Brain microvascular endothelial cell (primary cell): ENCODE results near the gene FIBCD1.

Experiments
- DNase-seq: peaks from one replicate; pipeline ENCODE4 v3.0.0-alpha.2; 2020
- H3K27ac ChIP-seq: fragments of 250-450 bp; sonication (Bioruptor Pico); 2 replicates; pipeline ENCODE4 v1.5.1; 2020; ENCODE audit warnings: mild to moderate bottlenecking, moderate library complexity
- H3K27me3 ChIP-seq: fragments of 250-450 bp; sonication (Bioruptor Pico); replicated peaks from 2 replicates; pipeline ENCODE4 v1.5.1; 2020; ENCODE audit warnings: mild to moderate bottlenecking
- H3K36me3 ChIP-seq: fragments of 250-450 bp; sonication (Bioruptor Pico); replicated peaks from 2 replicates; pipeline ENCODE4 v1.5.1; 2020; ENCODE audit warnings: mild to moderate bottlenecking
- H3K4me3 ChIP-seq: 2 replicates; pipeline ENCODE4 v1.5.1; 2011; ENCODE audit warnings: low read depth, mild to moderate bottlenecking, control low read depth, low read length, moderate library complexity
- CTCF ChIP-seq: IDR thresholded peaks from 2 replicates; pipeline ENCODE4 v1.5.1; 2011; ENCODE audit warnings: low read depth, mild to moderate bottlenecking, moderate library complexity, low read length, control low read depth, inconsistent platforms; ENCODE audit errors: missing control alignments
- in situ Hi-C: cut with HindIII; loops from 2 replicates; pipeline ENCODE4 v1.10.0; 2017; ENCODE audit warnings: low sequenced_read_pairs, low pct_ligation_motif_present

Gene FIBCD1

GRCh38 chr9:130938184-130938651, 829 bp downstream of the FIBCD1 start:
- TF ChIP-seq CTCF = no peak
- in situ Hi-C loops = no loop called here
- no peaks in the 10 kb centered on the region for H3K36me3 ChIP-seq
- H3K27ac ChIP-seq = no peak overlapping the region
- peak overlapping the region; percentile 15 for H3K4me3 ChIP-seq
- no peak for DNase-seq
- peaks cover 67% of the 10 kb centered on the region for H3K27me3 ChIP-seq

DNA sequence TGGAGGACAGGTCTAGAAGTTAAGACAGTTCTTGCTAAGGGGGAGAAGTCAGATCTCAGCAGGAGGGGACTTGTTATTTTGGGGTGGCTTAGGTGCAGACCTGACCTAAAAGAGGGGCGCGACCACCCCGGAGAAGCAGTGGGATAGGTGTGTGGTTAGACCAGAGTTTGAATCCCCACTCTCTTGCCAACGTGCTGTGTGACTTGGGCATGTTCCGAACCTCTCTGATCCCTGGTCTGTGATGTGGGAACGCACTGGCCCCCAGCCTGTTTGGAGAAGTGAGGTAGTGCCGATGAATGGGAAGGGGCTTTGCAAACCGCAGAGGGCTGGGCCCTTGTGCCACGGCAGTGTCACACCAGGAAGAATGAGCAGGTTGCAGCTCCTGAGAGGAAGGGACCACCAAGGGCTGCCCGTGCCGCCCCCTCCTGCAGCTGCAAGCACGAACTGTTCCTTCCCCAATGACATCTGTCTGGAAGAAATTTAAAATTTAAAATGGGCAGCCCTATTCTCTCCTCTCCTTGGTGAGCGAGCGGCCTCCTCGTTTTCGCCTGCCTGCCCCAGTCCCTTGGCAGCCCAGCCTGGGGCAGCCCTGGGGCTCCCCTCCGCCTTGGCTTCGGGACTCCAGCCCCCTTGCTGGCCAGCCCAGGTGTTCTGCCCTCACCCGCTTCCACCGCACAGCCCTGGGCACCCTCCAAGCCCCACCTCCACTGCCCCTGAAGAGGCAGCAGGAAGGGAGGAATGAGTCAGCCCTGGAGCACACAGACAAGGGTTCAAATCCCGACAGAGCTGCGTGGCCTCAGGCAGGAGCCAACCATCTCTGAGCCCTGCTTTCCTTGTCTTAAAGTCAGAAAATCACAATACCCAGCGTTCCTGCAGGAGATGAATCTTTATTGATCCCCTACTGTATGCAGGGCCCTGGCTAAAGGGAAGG, 1.6 kb downstream of the FIBCD1 start:
- TF ChIP-seq CTCF = no peak

GRCh38 chr9:130936285-130937117, 2.5 kb downstream of the FIBCD1 start:
- no peak for TF ChIP-seq CTCF
- Histone ChIP-seq H3K36me3 (no peaks in the 10 kb centered on the region), H3K27me3 (peaks cover 61% of the 10 kb centered on the region), H3K27ac (peak overlapping the region; percentile 3), H3K4me3 (no peak overlapping the region)
- in situ Hi-C loops = no loop called here
- peak; percentile 39 for DNase-seq

More for the DNA sequence above, 1.6 kb downstream of the FIBCD1 start:
- in situ Hi-C loops = no loop called here
- H3K27me3 ChIP-seq = peaks cover 63% of the 10 kb centered on the region
- H3K4me3 ChIP-seq = no peak overlapping the region
- H3K27ac ChIP-seq = peak overlapping the region; percentile 9
- no peak for DNase-seq
- H3K36me3 ChIP-seq = no peaks in the 10 kb centered on the region

- in situ Hi-C loops = no loop called here
- H3K27ac ChIP-seq = peak overlapping the region; percentile 3
- no peaks in the 10 kb centered on the region for H3K36me3 ChIP-seq
- H3K27me3 ChIP-seq = peaks cover 54% of the 10 kb centered on the region
- no peak for TF ChIP-seq CTCF
- no peak for DNase-seq
- H3K4me3 ChIP-seq = no peak overlapping the region
Measured at GRCh38 chr9:130935648-130936271, 3.3 kb downstream of the FIBCD1 start.

- Histone ChIP-seq H3K36me3 (no peaks in the 10 kb centered on the region), H3K27me3 (peaks cover 46% of the 10 kb centered on the region), H3K4me3 (no peak overlapping the region), H3K27ac (no peak overlapping the region)
- DNase-seq = no peak
- no peak for TF ChIP-seq CTCF
- in situ Hi-C loops = no loop called here
Measured at GRCh38 chr9:130934702-130935647, 4.1 kb downstream of the FIBCD1 start.
